Left lobe of liver (tissue), 2 donors: Measurements from ENCODE around the gene TMEM151A. TPM values are rescaled to one million over a fixed set of nuclear protein-coding genes. Genes with fewer than 3 reads are reported as not detected.
"Not testable (repeated sequence)": the region's sequence is repeated elsewhere in the genome, so short reads cannot be mapped to it uniquely, and the experiment has no call there.

ENCODE experiments used
- ATAC-seq: fragments of 200-7000 bp; cut with Tn5 transposase; one replicate; pipeline ENCODE4 v1.9.1; 2020; ENCODE audit warnings: mild to moderate bottlenecking, moderate library complexity
- DNase-seq: peaks from one replicate; pipeline ENCODE4 v3.0.0-alpha.2; 2020; ENCODE audit warnings: low spot score
- total RNA-seq: library from RNA; stranded (reverse); gene quantifications from one replicate; pipeline ENCODE4 v1.2.1, GENCODE V29; 2021
- donor health status: DM: no; HTN: no; CAD: no; lungs with moderate emphysema.
- donor health status: DM: no; HTN: yes; CAD: no.

TMEM151A gene
- total RNA-seq, 1 donor from 2014 or later, result 0.10 TPM

DNA sequence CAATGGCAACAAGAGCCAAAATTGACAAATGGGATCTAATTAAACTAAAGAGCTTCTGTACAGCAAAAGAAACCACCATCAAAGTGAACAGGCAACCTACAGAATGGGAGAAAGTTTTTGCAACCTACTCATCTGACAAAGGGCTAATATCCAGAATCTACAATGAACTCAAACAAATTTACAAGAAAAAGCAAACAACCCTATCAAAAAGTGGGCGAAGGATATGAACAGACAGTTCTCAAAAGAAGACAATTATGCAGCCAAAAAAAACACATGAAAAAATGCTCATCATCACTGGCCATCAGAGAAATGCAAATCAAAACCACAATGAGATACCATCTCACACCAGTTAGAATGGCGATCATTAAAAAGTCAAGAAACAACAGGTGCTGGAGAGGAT, 28.6 kb downstream of the TMEM151A start:
- ATAC-seq, DNase-seq: not testable (repeated sequence)

DNA sequence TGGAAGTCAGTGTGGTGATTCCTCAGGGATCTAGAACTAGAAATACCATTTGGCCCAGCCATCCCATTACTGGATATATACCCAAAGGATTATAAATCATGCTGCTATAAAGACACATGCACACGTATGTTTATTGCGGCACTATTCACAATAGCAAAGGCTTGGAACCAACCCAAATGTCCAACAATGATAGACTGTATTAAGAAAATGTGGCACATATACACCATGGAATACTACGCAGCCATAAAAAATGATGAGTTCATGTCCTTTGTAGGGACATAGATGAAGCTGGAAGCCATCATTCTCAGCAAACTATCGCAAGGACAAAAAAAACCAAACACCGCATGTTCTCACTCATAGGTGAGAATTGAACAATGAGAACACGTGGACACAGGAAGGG, 29.1 kb downstream of the TMEM151A start:
- DNase-seq, ATAC-seq: not testable (repeated sequence)

DNA sequence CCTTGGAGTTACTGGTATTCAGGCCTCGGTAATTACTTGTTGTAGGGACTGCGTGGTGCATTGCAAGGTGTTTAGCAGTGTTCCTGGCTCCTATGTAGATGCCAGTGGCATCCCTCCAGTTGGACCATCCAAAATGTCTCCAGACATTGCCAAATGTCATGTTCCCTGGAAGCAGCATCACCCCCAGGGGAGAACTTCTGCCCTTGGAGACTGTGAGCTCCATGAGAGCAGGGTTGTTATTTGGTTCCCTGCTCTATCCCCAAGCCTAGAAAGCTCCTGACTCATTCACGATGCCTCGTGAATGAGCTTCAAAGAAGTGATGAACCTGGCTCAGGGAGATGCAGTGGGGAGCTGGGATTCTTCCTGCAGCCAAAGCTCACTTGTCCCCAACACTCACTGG, 29.9 kb downstream of the TMEM151A start:
- ATAC-seq (no peak), DNase-seq (no peak)

DNA sequence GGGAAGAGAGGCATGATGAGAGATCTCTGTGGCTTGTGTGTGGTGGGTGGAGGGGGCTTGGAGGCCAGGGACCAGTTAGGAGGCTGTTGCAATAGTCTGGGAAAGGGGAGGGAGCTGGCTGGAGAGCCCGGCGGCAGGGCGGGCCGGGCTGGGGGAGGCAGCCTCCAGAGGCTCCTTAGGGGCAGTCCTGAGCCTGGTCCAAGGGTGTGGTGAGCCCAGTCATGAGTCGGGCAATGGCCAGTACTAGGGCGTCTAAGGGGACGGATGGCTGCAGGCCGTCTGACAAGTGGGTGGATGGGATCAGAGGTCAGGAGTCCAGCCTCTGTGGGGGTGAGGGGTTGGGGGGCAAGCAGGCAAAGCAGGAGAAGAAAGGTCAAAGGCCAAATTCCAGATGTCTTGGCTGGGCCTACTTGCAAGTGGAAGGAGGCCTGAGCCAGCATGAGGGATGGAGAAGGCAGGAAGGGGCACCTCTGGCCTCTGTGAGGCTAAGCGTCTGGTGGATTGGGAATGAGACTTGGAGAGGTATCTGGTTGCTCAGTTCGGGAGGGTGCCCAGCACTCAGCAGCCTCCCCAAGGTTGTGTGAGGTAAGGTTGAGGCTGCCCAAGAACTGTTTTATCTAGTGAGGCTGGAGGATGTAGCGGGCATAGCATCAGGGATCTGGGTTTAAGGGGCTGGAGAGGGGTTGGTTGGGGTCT, 31.2 kb downstream of the TMEM151A start:
- DNase-seq (no peak), ATAC-seq (no peak)

DNA sequence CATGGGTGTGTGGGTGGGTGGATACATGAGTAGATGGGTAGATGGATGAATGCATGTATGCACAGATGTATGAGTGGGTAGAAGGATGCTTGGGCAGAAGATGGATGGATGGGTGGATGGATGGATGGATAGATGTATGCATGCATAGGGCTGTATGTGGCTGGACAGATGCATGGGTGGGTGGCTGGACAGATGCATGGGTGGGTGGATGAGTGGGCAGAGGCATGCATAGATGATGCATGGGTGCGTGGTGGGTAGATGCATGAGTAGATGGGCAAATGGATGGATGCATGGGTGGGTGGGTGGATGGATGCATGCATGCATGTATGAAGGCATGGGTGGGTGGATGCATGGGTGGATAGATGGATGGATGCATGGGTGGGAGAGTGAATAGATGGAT, 32.0 kb downstream of the TMEM151A start:
- DNase-seq (no peak), ATAC-seq (no peak)

DNA sequence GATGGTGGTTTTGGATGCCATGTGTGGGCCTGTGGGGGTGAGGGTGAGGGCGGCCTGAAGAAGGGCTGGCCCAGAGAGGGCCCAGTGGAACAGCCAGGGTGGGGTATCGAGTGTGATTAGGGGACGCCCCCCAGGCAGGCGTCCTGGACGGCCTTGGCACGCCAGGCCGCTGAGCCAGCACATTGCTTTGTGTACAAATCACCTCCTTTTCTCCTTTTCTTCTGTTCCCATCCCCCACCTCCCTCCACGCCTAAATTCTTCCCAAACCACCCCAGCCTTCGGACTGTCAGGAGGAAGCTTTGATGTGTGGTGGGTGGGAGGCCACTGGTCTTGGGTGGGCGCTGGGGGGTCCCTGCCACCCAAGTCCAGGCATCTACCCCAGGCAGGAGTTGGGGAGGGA, 33.0 kb downstream of the TMEM151A start:
- no peak for DNase-seq

DNA sequence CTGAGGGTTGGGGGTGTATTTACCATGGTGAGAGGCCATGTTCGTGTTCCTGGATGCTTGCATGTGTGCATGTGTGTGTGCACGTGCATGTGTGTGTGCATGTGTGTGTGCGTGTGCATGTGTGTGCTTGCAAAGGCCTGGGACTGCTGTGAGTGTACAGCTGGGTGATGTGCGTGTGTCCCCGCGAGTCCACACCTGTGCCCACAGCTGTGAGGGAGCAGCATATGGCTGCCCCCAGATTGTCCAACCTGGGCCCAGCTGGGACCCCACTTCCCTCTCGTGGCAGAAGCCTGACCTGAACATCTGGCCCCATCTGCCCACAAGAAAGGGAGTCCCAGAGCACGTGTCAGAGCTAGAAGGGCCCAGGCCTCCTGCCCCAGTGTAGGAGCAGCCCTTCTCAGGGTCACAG, 33.6 kb downstream of the TMEM151A start:
- DNase-seq (no peak), ATAC-seq (no peak)

More for the DNA sequence above, 33.0 kb downstream of the TMEM151A start:
- no peak for ATAC-seq

DNA sequence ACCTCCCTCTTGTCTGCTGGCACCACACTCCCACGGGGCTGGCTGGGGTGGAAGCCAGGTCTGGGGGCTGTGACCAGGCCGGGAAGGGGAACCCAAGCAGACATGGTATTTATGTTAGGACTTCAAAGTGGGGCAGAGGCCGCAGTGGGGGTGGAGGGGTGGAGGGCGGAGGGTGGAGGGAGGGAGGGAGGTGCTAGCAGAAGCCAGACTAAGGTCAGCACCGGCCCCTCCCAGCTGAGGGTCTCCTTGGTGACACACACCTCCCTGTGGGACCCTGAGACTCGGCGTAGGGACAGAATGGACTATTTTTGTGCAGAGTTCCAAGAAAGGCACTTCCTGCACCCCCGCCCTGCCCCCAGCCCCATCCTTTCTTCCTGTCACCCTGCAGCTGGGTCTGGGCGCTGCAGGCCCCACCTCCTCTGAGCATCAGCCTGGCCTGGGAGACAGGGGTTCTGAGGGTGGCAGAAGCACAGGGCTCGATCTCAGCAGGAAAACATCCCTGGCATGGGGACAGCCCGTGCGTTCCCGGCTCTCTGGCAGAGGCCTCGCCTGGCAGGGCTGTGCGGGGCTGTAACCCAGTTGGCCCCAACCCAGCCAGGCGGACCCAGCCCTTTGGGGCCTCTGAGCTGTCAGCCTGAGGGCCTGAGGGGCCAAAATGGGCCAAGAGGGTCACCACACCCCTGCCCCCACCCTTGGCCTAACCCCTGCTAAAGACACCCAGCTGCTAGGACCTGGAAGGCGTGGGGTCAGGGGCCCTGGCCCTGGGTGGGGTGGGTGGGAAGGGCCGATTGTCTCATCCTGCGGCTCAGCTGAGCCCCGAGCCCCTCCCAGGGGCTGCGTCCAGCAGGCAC, 34.8 kb downstream of the TMEM151A start:
- DNase-seq (no peak), ATAC-seq (no peak)

DNA sequence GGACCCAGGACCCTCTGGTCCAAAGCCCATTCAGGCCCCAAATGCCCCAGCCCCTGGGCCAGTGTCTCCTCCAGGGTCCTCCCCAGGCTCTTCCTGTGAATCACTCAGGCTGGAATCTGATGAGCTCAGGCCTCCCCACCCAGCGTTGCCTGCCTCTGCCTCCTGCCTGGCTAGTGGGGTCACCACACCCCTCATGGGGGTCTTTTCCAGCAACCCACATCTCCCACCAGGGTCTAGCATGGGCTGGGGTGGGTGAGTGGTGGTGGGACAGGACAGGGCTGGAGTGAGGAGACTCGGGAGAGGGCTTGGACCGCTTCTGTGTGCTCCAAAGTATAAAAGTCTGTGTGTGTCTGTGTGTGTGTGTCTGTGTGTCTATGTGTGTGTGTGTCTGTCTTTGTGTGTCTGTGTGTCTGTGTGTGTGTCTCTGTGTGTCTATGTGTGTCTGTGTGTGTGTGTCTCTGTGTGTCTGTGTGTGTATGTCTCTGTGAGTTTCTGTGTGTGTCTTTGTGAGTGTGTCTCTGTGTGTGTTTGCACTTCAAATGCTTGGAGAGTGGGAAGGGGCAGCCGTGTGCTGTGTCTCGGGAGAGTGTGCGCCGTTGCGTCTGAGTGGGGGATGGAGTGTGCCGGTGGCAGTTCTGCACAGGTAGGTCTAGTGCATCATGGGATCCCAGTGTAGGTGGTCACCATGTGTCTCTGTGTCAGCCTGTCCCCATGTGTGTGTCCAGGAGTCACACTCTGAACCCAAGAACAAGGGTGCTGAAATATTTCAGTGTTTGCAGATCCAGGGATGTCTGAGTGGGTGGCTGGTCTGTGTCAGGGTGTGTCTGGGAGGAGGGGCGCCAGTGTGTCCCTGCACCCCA, 35.7 kb downstream of the TMEM151A start:
- ATAC-seq (no peak), DNase-seq (no peak)

DNA sequence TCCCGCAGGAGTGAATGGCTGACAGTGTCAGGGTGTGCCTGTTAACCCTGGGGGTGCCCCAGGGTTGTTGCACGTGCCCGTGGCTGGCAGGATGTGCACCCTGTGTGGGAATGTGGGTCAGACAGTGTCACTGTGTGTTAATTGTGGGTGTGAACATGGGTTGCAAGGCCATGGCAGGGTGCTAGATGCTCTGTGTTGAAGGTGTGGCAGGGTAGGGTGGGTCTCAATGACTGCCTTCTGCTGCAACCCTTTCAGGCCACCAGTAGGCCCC, 36.3 kb downstream of the TMEM151A start:
- ATAC-seq (peak; percentile 6), DNase-seq (no peak)

DNA sequence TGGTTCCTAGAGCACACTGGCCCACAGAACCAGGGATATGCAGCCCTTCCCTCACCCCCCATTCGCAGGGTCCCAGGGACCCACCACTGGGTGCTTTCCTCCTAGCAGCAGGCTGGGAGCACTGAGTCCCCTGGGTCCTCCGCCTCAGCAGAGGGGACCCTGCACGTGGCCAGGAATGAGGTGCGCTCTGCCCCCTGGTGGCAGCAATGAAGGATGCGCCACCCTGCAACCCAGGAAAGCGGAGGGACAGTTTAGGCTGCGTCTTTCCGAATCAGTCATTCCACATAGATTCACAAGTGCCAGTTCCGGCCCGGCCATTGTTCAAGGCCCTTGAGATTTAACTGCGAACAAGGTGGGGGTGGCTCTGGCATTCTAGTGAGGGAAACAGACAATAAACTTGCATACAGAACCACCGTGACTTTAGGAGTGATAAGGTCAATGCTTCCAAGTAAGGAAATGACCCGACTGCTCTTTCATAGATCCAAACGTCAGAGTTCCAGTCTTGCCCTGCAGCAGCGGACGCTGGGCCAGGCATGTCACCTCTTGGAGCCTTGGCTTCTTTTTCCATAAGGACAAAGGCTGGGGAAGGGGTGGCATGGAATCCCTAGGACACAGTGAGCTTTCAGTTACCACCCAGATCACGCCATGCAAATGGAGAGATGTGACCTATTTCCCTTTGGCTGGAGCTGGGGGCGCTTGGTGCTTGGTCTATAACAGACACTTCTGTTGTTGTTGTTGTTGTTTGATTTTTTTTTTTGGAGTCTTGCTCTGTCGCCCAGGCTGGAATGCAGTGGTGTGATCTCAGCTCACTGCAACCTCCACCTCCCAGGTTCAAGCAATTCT, 36.8 kb downstream of the TMEM151A start:
- DNase-seq (peak; percentile 77), ATAC-seq (peak; percentile 96)

DNA sequence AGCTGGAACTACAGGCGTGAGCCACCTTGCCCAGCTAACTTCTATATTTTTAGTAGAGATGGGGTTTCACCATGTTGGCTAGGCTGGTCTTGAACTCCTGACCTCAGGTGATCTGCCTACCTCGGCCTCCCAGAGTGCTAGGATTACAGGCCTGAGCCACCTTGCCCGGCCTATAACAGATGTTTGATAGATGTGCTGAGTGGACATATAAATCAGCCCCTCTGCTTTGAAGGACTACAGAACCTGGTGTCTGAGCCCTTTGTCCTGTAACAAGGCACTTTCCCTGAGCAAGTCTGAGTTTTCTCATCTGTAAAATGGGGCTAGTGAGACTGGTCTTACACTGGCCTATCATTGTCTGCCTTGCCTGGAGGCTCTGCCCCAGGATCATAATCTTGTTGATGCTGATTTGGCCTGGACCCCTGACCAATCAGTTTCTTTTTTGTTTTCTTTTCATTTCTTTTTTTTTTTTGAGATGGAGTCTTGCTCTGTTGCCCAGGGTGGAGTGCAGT, 37.5 kb downstream of the TMEM151A start:
- DNase-seq (no peak), ATAC-seq (no peak)

DNA sequence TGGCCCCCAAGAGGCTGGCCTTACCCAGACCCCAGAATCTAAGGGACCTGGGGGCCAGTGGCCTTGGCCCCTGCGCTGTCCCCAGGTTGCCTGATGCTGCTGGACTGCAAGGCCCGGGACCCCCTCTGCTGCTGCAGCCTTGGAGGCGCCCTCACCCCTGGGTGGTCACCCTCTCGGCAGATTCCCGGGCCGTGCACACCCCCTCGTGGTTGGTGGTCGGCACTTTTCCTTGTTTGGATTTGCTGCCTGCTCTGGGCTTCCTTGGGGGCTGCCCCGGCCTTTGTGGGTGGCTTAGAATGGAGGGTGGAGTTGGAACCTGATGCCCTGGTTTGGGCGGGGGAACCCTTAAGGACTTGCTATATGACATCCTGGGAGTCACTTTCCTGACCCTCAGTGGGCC, 39.2 kb downstream of the TMEM151A start:
- ATAC-seq (no peak), DNase-seq (no peak)

DNA sequence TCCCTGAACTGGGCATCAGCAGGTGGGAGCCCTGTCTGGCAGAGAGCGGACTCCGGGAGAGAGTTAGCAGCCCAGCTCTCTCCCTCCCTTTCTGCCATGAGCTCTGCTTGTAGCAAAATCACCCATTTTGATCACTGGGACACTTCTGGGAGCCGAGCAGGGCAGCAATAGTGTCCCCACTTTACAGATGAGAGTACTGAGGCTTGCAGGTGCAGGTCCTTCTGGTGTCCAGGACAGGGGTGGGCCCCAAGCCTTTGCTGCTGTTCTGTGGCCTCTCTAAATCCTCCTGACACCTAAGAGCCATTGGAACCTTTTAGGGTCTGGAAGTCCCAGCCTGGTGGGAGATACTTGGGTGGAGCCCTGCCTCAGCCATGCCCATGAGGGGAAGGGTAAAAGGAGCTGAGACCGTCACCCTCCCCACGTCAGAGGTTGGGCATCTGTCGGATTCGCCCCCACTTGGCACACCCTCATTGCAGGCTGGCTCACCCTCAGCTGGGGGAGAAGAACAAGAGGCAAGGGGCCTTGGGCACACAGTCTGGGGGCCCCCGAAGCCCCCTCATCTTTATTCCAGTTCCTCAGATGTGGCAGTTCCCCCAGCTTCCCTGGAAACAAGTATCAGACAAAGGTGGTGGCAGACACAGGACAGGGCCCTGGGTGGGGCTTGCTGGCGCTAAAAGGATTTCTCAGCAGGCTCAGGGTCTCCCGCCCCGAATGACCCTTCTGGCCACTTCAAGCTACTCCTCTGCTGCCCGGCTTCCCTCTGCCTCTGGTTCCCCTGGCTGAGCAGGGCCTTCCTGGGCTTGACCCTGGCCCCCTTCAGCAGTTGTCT, 40.1 kb downstream of the TMEM151A start:
- ATAC-seq, result no peak
- no peak for DNase-seq

DNA sequence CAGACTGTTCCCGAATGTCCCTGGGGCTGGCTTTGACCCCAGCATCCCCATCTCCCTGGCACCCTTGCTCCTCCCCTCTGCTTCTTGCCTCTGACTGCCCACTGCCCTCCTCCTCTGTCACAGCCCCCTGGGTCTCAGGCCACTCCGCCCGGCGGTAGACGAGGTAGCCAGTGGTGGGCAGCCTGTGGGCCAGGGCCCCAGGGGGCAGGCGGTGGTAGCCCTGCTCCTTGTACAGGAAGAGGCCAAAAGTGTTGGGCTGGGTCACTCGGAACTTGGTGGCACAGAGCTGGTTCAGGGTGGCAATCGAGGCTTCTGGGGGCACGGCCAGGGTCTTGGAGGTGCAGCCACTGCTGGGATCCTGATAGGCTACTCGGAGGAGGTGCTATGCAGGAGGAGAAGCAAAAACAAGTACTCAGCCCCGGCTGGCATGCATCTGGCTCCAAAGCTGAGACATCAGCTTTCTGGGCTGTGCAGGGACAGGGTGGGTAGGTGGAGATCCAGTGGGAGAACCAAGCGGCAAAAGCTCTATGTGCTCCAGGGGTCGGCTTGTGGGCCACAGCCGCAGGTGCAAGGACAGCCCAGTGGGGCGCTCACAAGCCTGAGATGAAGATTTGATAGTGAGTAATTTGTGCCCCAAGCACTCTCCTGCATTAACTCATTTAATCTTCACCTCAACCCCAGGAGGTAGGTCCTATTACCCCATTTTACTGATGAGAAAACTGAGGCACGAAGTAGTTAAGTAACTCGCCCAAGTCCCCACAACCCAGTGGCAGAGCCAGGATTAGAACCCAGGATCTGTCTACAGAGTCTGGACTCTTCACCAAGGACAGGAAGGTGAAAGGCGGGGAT, 40.9 kb downstream of the TMEM151A start:
- no peak for DNase-seq
- no peak for ATAC-seq

DNA sequence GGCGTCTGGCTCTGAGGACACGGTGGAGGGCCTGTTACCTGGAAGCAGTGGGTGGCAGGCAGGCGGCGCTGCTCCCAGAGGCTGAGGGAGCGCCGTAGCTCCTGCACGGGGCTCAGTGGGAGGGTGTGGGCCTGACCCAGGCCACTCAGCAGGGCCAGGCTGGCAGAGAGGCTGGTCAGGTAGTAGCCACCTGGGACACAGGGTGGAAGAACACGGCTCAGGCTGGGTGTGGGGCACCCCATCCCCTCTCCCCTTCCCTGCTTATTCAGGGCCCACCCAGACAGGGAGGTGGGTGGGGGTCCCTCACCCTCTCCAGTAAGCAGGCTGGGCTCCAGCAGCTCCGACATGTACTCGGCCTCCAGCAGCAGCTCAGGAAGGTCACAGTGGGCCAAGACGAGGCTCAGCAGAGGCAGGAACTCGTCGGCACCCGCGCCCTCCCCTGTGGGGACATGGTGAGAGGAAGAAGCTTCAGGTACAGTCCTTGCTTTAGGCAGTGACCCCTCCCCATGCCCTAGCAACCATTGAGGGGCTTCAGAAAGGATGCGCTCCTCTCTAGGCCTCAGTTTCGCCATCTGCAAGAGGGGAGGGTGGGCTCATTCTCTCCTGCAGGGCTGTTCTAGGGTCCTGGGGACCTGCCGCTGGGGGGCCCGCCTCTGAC, 41.7 kb downstream of the TMEM151A start:
- ATAC-seq (no peak), DNase-seq (no peak)

DNA sequence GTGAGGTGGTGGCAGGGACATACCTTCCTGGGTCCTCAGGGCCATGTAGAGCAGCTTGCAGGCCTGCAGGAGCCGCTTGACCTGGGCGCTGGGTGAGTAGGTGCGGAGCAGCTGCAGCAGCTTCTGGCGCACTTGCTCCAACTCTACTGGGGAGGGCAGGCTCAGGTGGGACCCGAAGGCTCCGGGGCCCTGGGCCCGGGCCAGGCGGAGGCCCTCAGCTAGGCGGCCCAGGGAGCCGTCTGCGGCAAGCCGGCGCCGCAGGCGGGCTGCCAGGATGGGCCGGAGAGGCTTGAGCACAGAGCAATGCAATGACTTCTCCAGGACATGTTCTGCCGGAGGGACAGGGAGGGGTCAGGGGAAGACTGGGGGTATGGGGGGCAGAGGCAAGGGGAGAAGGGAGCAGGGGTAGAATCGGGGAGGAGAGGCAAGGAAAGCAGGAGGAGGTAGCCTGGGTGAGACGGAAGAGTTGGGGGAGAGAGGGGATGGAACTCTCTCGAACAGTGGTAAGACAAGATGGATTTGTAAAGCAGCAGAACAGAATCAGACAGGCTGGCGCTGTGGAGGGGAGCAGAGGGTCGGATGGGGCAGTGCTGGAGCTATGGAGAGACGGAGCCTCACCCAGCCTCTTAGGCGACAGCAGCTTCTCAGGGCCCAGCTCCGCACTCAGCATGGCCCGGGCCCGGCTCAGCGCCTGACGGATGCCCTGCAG, 42.4 kb downstream of the TMEM151A start:
- DNase-seq (no peak), ATAC-seq (no peak)
